Nephron (organoid): ENCODE measurements around the gene THG1L.
A peak's percentile ranks its signal among the peaks of the same experiment; 100 is the strongest.
"Not testable (repeated sequence)": the region's sequence is repeated elsewhere in the genome, so short reads cannot be mapped to it uniquely, and the experiment has no call there.

Source experiments
- H3K27ac Mint-ChIP-seq, 3 experiments: 2 replicates each; pipeline ENCODE4 v1.8.0; 2020; ENCODE audit warnings: mixed read lengths in 3 of 3, mild to moderate bottlenecking in 2 of 3, moderate library complexity in 1 of 3
- H3K27me3 Mint-ChIP-seq: 2 replicates; pipeline ENCODE4 v1.8.0; 2021; ENCODE audit warnings: low read depth, mild to moderate bottlenecking, moderate library complexity, mixed read lengths
- H3K36me3 Mint-ChIP-seq: 2 replicates; pipeline ENCODE4 v1.8.0; 2020; ENCODE audit warnings: low read depth, mixed read lengths
- H3K4me1 Mint-ChIP-seq: 2 replicates; pipeline ENCODE4 v1.8.0; 2020; ENCODE audit warnings: mixed read lengths
- H3K4me3 Mint-ChIP-seq, 3 experiments: 2 replicates each; pipeline ENCODE4 v1.8.0; 2020; ENCODE audit warnings: mild to moderate bottlenecking in 3 of 3, mixed read lengths in 3 of 3, moderate library complexity in 2 of 3
- H3K9me3 Mint-ChIP-seq: 2 replicates; pipeline ENCODE4 v1.8.0; 2020; ENCODE audit warnings: mixed read lengths
- CTCF ChIP-seq, 3 experiments: fragments of 200-600 bp; sonication (generic); IDR thresholded peaks; one replicate each; pipeline ENCODE4 v1.5.0; 2021; ENCODE audit warnings: antibody characterized with exemption in 3 of 3; ENCODE audit not compliant: unreplicated experiment in 3 of 3

Gene THG1L

GRCh38 chr5:157690690-157691433, 40.4 kb upstream of the THG1L start:
- no peak for TF ChIP-seq CTCF (IDR thresholded peaks at IDR 0.05; ENCODE audit: unreplicated experiment in 3 of 3)
- Mint-ChIP-seq H3K4me3 (no peak overlapping the region), H3K27me3 (no peaks in the 10 kb centered on the region), H3K9me3 (peaks cover 27% of the 10 kb centered on the region), H3K36me3 (no peaks in the 10 kb centered on the region), H3K27ac (no peak overlapping the region), H3K4me1 (peaks cover 5% of the 10 kb centered on the region)

- H3K9me3 Mint-ChIP-seq = peaks cover 38% of the 10 kb centered on the region
- H3K27me3 Mint-ChIP-seq, H3K4me1 Mint-ChIP-seq, H3K27ac Mint-ChIP-seq, H3K36me3 Mint-ChIP-seq, H3K4me3 Mint-ChIP-seq: not testable (repeated sequence)
Measured at GRCh38 chr5:157693816-157694215, 37.4 kb upstream of the THG1L start.

- H3K27me3 Mint-ChIP-seq, H3K4me1 Mint-ChIP-seq, H3K4me3 Mint-ChIP-seq, H3K27ac Mint-ChIP-seq, H3K36me3 Mint-ChIP-seq: not testable (repeated sequence)
- H3K9me3 Mint-ChIP-seq = peaks cover 39% of the 10 kb centered on the region
Measured at GRCh38 chr5:157696154-157696553, 35.1 kb upstream of the THG1L start.

GRCh38 chr5:157698674-157699073, 32.5 kb upstream of the THG1L start:
- not testable (repeated sequence) for H3K4me3 Mint-ChIP-seq, H3K36me3 Mint-ChIP-seq, H3K27ac Mint-ChIP-seq, H3K4me1 Mint-ChIP-seq, H3K27me3 Mint-ChIP-seq
- peaks cover 24% of the 10 kb centered on the region for H3K9me3 Mint-ChIP-seq

- Mint-ChIP-seq H3K4me1 (peaks cover 2% of the 10 kb centered on the region), H3K27ac (no peak overlapping the region), H3K9me3 (peaks cover 8% of the 10 kb centered on the region), H3K27me3 (no peaks in the 10 kb centered on the region), H3K4me3 (no peak overlapping the region), H3K36me3 (no peaks in the 10 kb centered on the region)
- TF ChIP-seq CTCF (IDR thresholded peaks at IDR 0.05; ENCODE audit: unreplicated experiment in 3 of 3) = no peak
Measured at GRCh38 chr5:157703736-157704135, 27.5 kb upstream of the THG1L start.

GRCh38 chr5:157708866-157709265, 22.4 kb upstream of the THG1L start:
- Mint-ChIP-seq H3K9me3 (no peaks in the 10 kb centered on the region), H3K4me1 (peaks cover 26% of the 10 kb centered on the region), H3K36me3 (no peaks in the 10 kb centered on the region), H3K27me3 (no peaks in the 10 kb centered on the region), H3K27ac (peak overlapping the region in 1 of 3 experiments; percentile 30), H3K4me3 (no peak overlapping the region)
- no peak for TF ChIP-seq CTCF (IDR thresholded peaks at IDR 0.05; ENCODE audit: unreplicated experiment in 3 of 3)

- no peak for TF ChIP-seq CTCF (IDR thresholded peaks at IDR 0.05; ENCODE audit: unreplicated experiment in 3 of 3)
- no peak overlapping the region for H3K4me3 Mint-ChIP-seq
- no peaks in the 10 kb centered on the region for H3K9me3 Mint-ChIP-seq
Measured at GRCh38 chr5:157709346-157709745, 21.9 kb upstream of the THG1L start.

More at GRCh38 chr5:157709346-157709745, 21.9 kb upstream of the THG1L start:
- Mint-ChIP-seq H3K36me3 (no peaks in the 10 kb centered on the region), H3K4me1 (peaks cover 26% of the 10 kb centered on the region), H3K27me3 (no peaks in the 10 kb centered on the region), H3K27ac (peak overlapping the region in 1 of 3 experiments; percentile 30)
